GM19372 (cell line): ENCODE results near the gene STRA8.

Source experiments
- ATAC-seq: cut with Tn5 transposase; IDR thresholded peaks from one replicate; pipeline ENCODE4 v1.9.1; 2021; ENCODE audit warnings: mild to moderate bottlenecking, low read depth, moderate library complexity; ENCODE audit not compliant: unreplicated experiment

STRA8 gene

GRCh38 chr7:135262623-135263320 is 29.1 kb downstream of the STRA8 start:
- no peak for ATAC-seq

- ATAC-seq, result no peak
Observed at GRCh38 chr7:135263321-135263970, 29.8 kb downstream of the STRA8 start.

GRCh38 chr7:135265637-135266036 is 32.0 kb downstream of the STRA8 start:
- ATAC-seq, result no peak

- no peak for ATAC-seq
Observed at GRCh38 chr7:135269921-135270320, 36.3 kb downstream of the STRA8 start.

GRCh38 chr7:135270577-135271254 is 37.1 kb downstream of the STRA8 start:
- ATAC-seq, result no peak

GRCh38 chr7:135271255-135271615 is 37.6 kb downstream of the STRA8 start:
- no peak for ATAC-seq

- ATAC-seq, result no peak
Observed at GRCh38 chr7:135272303-135272702, 38.7 kb downstream of the STRA8 start.

GRCh38 chr7:135273581-135273980 is 39.9 kb downstream of the STRA8 start:
- ATAC-seq, result no peak

- ATAC-seq, result peak; percentile 82
Observed at GRCh38 chr7:135274495-135275268, 41.0 kb downstream of the STRA8 start.

- ATAC-seq, result no peak
Observed at GRCh38 chr7:135275971-135276580, 42.4 kb downstream of the STRA8 start.

GRCh38 chr7:135277161-135277560 is 43.5 kb downstream of the STRA8 start:
- no peak for ATAC-seq

- ATAC-seq, result peak; percentile 97
Observed at GRCh38 chr7:135281363-135281949, 47.8 kb downstream of the STRA8 start.

GRCh38 chr7:135282561-135283254 is 49.1 kb downstream of the STRA8 start:
- ATAC-seq, result no peak

- no peak for ATAC-seq
Observed at GRCh38 chr7:135283959-135284638, 50.5 kb downstream of the STRA8 start.

- no peak for ATAC-seq
Observed at GRCh38 chr7:135285547-135286233, 52.1 kb downstream of the STRA8 start.

GRCh38 chr7:135286876-135287275 is 53.2 kb downstream of the STRA8 start:
- ATAC-seq, result no peak

- no peak for ATAC-seq
Observed at GRCh38 chr7:135290594-135290993, 57.0 kb downstream of the STRA8 start.

GRCh38 chr7:135291809-135292253 is 58.2 kb downstream of the STRA8 start:
- no peak for ATAC-seq
